ACC112 (cell line): ENCODE data around the gene SSRP1.

Experiments used
- H2AFZ ChIP-seq: fragments of 200-600 bp; sonication (generic); one replicate; pipeline ENCODE4 v1.6.0; 2017; ENCODE audit warnings: antibody characterized with exemption, low read length; ENCODE audit not compliant: unreplicated experiment
- H3K27ac ChIP-seq: fragments of 200-600 bp; sonication (generic); 2 replicates; pipeline ENCODE4 v1.5.1; 2014; ENCODE audit warnings: low read depth, mild to moderate bottlenecking, antibody characterized with exemption, low read length, moderate library complexity
- H3K27me3 ChIP-seq: fragments of 200-600 bp; sonication (generic); 2 replicates; pipeline ENCODE4 v1.6.1; 2014; ENCODE audit warnings: mild to moderate bottlenecking, antibody characterized with exemption, low read length, moderate library complexity, mixed read lengths; ENCODE audit not compliant: insufficient read depth
- H3K36me3 ChIP-seq: fragments of 200-600 bp; sonication (generic); 2 replicates; pipeline ENCODE4 v1.6.1; 2016; ENCODE audit warnings: mild to moderate bottlenecking, antibody characterized with exemption, low read length, moderate library complexity, mixed read lengths; ENCODE audit not compliant: insufficient read depth
- H3K4me1 ChIP-seq: fragments of 200-600 bp; sonication (generic); one replicate; pipeline ENCODE4 v1.6.1; 2016; ENCODE audit warnings: low read length, mixed read lengths; ENCODE audit not compliant: insufficient read depth, unreplicated experiment, control insufficient read depth
- H3K4me3 ChIP-seq: fragments of 200-600 bp; sonication (generic); 2 replicates; pipeline ENCODE4 v1.5.1; 2014; ENCODE audit warnings: mild to moderate bottlenecking, low read depth, low read length
- H3K79me2 ChIP-seq: fragments of 200-600 bp; sonication (generic); one replicate; pipeline ENCODE4 v1.6.0; 2016; ENCODE audit warnings: low read length; ENCODE audit not compliant: control insufficient read depth, unreplicated experiment, insufficient read depth

Gene SSRP1

GRCh38 chr11:57358991-57359390 is 23.3 kb upstream of the SSRP1 start:
- H3K36me3 ChIP-seq: no peaks in the 10 kb centered on the region
- H3K27ac ChIP-seq: no peak overlapping the region
- H3K4me1 ChIP-seq: no peaks in the 10 kb centered on the region
- no peak overlapping the region for H2AFZ ChIP-seq
- peaks cover 24% of the 10 kb centered on the region for H3K27me3 ChIP-seq
- no peak overlapping the region for H3K4me3 ChIP-seq
- no peaks in the 10 kb centered on the region for H3K79me2 ChIP-seq

DNA sequence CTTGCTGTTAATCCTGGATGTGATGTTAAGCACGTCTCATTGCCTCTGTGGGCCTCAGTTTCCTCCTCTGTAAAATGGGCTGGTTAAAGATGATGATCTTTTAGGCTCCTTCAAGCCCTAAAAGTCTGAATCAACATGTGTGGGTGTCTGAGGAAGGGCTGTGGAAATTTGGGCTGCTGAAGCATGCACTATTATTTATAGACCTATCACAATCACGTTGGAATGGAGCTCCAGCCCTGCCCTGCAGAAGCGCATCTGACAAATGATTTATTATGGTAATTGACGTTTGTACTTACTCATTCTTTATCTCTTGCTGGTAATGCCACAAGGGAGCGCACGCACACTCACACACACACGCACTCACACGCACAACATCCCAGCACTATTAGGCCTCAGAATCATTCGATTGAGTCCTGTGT is 22.9 kb upstream of the SSRP1 start:
- no peak overlapping the region for H3K27ac ChIP-seq
- no peak overlapping the region for H2AFZ ChIP-seq
- no peaks in the 10 kb centered on the region for H3K79me2 ChIP-seq
- H3K36me3 ChIP-seq: no peaks in the 10 kb centered on the region
- no peaks in the 10 kb centered on the region for H3K4me1 ChIP-seq
- H3K27me3 ChIP-seq: peaks cover 19% of the 10 kb centered on the region
- H3K4me3 ChIP-seq: no peak overlapping the region

- no peaks in the 10 kb centered on the region for H3K79me2 ChIP-seq
- no peak overlapping the region for H3K4me3 ChIP-seq
- peaks cover 12% of the 10 kb centered on the region for H3K27me3 ChIP-seq
- no peaks in the 10 kb centered on the region for H3K36me3 ChIP-seq
- no peak overlapping the region for H2AFZ ChIP-seq
- no peaks in the 10 kb centered on the region for H3K4me1 ChIP-seq
- H3K27ac ChIP-seq: no peak overlapping the region
Measured at GRCh38 chr11:57357856-57358255, 22.2 kb upstream of the SSRP1 start.

DNA sequence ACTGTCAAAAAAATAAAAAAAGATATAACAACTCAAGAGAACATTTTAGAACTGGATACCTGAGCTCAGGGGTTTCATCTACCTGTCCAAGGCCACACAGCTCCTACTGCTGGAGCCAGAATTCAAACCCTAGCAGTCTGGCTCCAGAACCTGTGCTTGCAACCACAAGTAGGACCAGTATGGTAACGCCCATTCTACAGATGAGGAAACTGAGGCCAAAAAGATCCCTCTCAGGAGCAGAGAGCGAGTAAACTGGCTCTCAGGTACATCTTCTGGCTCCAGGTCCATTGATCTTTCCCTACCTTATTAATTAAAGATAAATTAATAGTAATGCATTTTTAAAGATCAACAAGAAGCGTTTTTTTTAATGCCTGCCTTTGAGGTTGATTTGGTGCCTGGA is 21.6 kb upstream of the SSRP1 start:
- peaks cover 12% of the 10 kb centered on the region for H3K27me3 ChIP-seq
- no peaks in the 10 kb centered on the region for H3K4me1 ChIP-seq
- H3K27ac ChIP-seq: no peak overlapping the region
- no peak overlapping the region for H3K4me3 ChIP-seq
- no peaks in the 10 kb centered on the region for H3K36me3 ChIP-seq
- no peaks in the 10 kb centered on the region for H3K79me2 ChIP-seq
- H2AFZ ChIP-seq: no peak overlapping the region

- no peak overlapping the region for H3K4me3 ChIP-seq
- H3K27me3 ChIP-seq: peaks cover 7% of the 10 kb centered on the region; the same call in 1 of the 2 replicates
- H3K4me1 ChIP-seq: no peaks in the 10 kb centered on the region
- H3K36me3 ChIP-seq: peaks cover 4% of the 10 kb centered on the region; the same call in 1 of the 2 replicates
- no peaks in the 10 kb centered on the region for H3K79me2 ChIP-seq
- H3K27ac ChIP-seq: no peak overlapping the region
- no peak overlapping the region for H2AFZ ChIP-seq
Measured at GRCh38 chr11:57356268-57356667, 20.6 kb upstream of the SSRP1 start.

DNA sequence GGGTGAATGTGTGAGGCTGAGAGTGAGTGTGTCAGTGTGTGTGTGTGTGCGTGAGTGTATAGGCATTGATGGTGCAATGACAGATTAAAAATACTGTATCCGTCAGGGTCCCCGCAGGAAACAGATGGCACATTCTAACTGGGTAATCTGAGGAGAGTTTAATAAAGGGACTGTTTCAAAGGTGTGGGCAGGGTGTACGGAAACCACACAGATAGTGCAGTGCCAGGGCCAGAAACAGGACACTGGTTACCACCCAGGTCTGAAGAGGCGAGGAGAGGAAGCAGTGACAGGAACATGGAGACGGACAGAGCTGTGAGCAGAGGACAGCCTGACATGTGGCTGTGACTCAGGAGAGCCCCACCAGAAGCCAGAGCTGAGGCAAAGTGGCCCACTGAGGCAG is 19.0 kb upstream of the SSRP1 start:
- H2AFZ ChIP-seq: no peak overlapping the region
- H3K36me3 ChIP-seq: peaks cover 6% of the 10 kb centered on the region; the same call in 1 of the 2 replicates
- H3K4me1 ChIP-seq: peaks cover under 1% of the 10 kb centered on the region
- no peaks in the 10 kb centered on the region for H3K79me2 ChIP-seq
- peaks cover 7% of the 10 kb centered on the region; the same call in 1 of the 2 replicates for H3K27me3 ChIP-seq
- no peak overlapping the region for H3K4me3 ChIP-seq
- H3K27ac ChIP-seq: no peak overlapping the region

GRCh38 chr11:57353852-57354251 is 18.2 kb upstream of the SSRP1 start:
- Histone ChIP-seq H3K36me3 (peaks cover 6% of the 10 kb centered on the region; the same call in 1 of the 2 replicates), H3K4me3 (no peak overlapping the region), H3K4me1 (peaks cover 5% of the 10 kb centered on the region), H3K79me2 (no peaks in the 10 kb centered on the region), H2AFZ (no peak overlapping the region), H3K27ac (no peak overlapping the region), H3K27me3 (peaks cover 7% of the 10 kb centered on the region; the same call in 1 of the 2 replicates)

- Histone ChIP-seq H3K4me3 (no peak overlapping the region), H2AFZ (no peak overlapping the region), H3K27me3 (peaks cover 7% of the 10 kb centered on the region; the same call in 1 of the 2 replicates), H3K4me1 (peaks cover 5% of the 10 kb centered on the region), H3K79me2 (no peaks in the 10 kb centered on the region), H3K36me3 (peaks cover 6% of the 10 kb centered on the region; the same call in 1 of the 2 replicates), H3K27ac (no peak overlapping the region)
Measured at GRCh38 chr11:57353446-57353845, 17.8 kb upstream of the SSRP1 start.

DNA sequence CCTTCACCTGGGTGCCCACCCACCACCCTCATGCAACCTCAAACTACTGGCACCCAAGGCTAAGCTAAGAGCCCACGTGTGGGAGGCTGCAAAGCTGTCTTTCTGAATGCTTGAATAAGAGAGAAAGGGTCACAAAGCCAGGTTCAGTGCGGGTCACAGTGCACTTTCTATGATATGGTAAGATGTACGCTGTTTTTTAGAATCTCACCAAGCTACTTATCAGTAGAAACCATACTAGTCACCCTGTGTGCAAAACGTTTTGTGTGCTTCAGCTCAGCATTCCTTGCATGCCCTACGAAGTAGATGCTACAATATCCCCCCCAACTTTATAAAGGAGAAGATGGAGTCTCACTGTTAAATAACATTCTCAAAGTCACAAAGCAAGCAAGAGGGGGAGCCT is 17.3 kb upstream of the SSRP1 start:
- Histone ChIP-seq H3K79me2 (no peaks in the 10 kb centered on the region), H3K27ac (no peak overlapping the region), H3K27me3 (peaks cover 7% of the 10 kb centered on the region; the same call in 1 of the 2 replicates), H2AFZ (no peak overlapping the region), H3K4me1 (peaks cover 5% of the 10 kb centered on the region), H3K4me3 (no peak overlapping the region), H3K36me3 (peaks cover 6% of the 10 kb centered on the region; the same call in 1 of the 2 replicates)

DNA sequence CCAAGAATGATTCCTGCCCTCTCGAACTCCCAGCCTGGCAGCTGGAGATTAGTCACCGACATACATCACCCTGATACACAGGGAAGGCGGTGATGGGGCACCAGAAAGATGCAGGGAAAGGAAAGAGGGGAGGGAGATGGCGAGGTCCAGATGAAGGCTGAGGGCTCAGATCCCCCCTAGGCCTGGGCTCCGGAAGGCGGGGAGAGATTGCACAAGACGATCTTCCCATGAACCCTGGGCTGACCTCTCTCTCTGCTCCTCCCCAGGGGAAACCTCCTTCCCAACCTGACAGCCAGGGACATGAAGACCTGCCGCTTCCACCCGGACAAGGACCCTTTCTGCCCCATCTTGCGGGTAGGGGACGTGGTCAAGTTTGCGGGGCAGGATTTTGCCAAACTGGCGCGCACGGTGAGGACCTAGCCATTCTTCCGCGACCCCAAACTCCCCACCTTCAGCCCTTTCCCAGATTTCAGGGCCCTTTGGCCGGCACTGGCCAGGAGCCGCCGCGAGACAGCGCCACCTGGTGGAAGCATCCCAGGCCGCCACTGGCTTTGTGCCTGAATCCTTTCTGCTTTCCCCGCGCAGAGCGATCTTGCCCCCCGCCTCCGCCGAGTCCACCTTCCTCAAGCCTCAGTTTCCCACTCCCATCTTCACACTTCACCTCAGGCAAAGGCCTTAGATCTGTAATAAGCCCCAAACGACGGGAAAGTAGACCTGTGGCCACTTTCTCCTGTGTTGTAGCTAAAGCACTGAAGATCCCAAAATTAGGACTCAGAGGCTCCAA is 14.0 kb upstream of the SSRP1 start:
- Histone ChIP-seq H3K36me3 (peaks cover 6% of the 10 kb centered on the region; the same call in 1 of the 2 replicates), H3K79me2 (no peaks in the 10 kb centered on the region), H3K27ac (no peak overlapping the region), H3K27me3 (peaks cover 7% of the 10 kb centered on the region; the same call in 1 of the 2 replicates), H3K4me3 (no peak overlapping the region), H3K4me1 (peaks cover 5% of the 10 kb centered on the region), H2AFZ (no peak overlapping the region)
